Hematopoietic multipotent progenitor cell treated with erythropoietin and hydrocortisone succinate and interleukin-3 and kit ligand, for 6 days (in vitro differentiated cells): Measurements from ENCODE around the gene ACOT9.
"Not testable (repeated sequence)": the region's sequence is repeated elsewhere in the genome, so short reads cannot be mapped to it uniquely, and the experiment has no call there.

ENCODE experiments used
- DNase-seq: peaks from one replicate; pipeline ENCODE4 v3.0.0-alpha.2; 2015

The ACOT9 gene

DNA sequence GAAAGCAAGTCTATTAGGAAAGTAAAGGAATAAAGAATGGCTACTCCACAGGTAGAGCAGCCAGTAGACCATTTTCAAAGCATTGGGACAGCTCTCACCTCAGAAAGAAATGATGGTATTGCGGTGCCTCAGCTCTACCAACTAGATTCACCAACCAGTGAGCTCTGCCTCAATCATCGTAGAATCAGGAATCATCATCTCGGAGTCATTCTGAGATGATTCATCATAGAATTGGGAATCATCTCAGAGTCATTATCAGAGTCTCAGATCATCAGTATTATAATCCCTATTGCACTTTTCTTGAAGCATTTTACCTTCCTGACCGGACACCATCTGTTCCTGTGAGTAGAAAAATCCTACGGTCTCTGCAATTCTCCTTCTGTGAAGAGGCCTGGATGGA, 22.4 kb upstream of the ACOT9 start:
- no peak for DNase-seq

DNA sequence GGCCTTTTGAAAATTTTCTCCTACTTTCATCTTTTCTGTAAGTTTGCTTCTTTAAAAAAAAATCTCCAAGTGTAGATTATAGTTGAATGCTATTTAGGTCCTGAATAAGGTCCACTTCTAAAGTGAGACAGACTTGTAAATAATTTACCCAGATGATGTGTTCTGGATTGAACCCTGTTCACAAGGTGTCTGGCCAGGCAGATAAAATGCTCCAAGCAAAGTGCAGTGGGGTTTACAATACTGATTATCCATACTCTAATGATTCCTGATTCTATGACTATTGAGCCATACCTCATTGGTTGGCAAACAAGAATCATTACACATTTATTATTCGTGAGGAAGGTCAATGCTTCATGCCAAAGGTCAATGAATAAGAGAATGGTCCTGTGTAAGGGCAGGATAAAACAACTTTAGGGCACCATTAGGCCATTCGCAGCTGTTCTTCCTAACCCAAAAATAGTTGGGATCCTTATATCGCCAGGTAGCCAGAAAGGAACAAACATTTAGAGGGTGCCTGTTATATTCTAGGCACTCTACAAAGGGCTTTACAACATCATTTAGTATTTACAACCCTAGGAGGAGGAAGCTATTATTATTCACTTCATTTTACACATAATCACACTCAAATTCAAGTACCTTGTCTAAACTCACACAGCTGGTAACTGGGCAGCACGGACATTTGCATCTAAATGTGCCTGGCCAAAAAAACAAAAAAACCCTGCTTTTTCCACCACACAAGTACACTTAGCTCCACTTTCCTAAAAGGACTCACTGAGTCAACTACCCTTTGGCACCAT, 21.3 kb upstream of the ACOT9 start:
- DNase-seq, result no peak

GRCh38 chrX:23759821-23760220, 16.7 kb upstream of the ACOT9 start:
- no peak for DNase-seq

GRCh38 chrX:23756165-23756564, 13.1 kb upstream of the ACOT9 start:
- DNase-seq, result peak; percentile 86

GRCh38 chrX:23754664-23755063, 11.6 kb upstream of the ACOT9 start:
- no peak for DNase-seq

GRCh38 chrX:23752740-23753415, 9.8 kb upstream of the ACOT9 start:
- DNase-seq, result no peak

DNA sequence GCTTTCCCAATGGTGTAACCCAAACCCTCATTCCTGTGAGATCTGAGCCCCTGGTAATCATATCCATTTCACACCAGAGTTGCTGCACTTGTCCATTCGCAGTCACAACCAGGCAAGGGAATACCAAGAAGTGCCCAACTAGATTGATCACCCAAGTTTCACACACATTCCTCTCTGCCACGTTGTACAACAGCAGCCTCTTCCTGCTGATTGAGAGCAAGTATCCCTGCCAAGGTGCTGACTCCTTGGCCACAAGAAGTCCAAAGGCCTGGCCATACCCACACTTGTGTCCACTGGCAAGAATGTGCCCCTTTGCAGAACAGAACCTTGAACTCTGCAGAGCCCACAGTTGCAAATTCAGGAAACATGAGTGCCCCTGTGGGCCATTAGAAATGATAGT, 6.5 kb upstream of the ACOT9 start:
- no peak for DNase-seq

- DNase-seq, result no peak
These were observed 6.1 kb upstream of the ACOT9 start for GRCh38 chrX:23749129-23749528.

DNA sequence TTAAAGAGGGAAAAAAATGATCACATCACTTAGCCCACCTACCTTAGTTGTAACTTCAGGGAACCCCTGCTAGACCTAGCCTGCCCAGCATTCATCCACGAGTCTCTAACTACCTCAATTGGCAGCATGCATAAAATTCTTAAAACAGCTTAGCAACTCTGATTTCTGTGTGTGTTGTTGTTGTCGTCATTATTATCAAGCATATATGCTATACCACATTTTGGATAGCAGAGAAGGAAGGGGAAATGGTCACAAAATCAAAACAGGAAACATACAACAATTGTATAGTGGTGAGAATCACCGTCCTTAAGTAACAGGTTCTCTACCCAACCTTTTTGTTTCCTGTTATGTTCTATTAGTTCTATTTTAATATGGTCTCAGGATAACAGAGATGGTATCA, 2.7 kb upstream of the ACOT9 start:
- DNase-seq, result no peak

DNA sequence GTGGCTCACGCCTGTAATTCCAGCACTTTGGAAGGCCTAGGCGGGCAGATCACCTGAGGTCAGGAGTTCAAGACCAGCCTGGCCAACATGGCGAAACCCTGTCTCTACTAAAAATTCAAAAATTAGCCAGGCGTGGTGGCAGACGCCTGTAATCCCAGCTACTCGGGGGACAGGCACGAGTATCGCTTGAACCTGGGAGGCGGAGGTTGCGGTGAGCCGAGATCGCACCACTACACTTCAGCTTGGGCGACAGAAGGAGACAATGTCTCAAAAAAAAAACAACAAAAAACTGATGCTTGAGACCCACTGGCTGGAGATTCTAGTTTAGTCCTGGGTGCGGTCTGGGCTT, 521 bp upstream of the ACOT9 start:
- DNase-seq, result not testable (repeated sequence)

DNA sequence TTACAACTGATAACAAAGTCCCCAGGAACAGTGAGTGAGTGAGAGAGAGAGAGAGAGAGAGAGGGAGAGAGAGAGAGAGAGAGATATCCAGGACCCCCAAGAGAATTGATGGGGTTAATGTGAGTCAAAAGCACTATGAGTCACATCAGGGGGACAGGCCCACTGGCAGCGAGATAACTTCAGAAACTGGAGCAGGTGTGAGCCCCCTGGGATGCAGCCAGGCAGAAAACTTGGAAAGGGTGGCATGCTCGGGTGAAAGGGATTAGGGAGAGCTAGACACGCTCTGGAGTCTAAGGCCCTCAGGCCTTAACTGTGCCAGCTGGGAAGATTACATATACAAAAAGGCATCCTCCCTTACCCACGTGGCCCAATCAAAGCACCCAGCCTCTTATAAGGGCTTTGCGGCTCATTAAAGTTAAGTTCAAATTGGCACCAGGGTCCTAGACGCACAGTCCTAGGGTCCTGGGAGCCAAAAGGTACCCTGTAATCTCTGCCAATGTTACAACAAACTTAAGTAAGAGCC, 841 bp downstream of the ACOT9 start:
- DNase-seq, result peak; percentile 63

DNA sequence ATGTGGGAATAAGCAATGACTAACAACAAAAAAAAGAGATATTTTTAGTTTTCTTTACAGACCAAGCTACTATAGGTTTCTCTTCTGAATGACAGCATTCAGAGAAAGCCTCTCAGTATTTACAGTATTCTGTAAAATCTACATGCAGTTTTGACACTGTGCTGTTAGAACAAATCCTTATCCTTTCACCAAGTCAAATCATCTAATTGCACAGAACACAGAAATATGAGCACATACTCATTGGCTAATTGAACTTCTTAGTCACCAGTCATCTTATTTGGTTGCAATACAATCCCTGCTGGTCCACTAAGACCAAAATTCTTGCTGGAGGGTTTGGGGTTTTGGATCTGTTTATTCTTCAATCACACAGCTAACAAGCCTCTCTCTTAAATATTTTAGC, 5.7 kb downstream of the ACOT9 start:
- DNase-seq, result no peak

DNA sequence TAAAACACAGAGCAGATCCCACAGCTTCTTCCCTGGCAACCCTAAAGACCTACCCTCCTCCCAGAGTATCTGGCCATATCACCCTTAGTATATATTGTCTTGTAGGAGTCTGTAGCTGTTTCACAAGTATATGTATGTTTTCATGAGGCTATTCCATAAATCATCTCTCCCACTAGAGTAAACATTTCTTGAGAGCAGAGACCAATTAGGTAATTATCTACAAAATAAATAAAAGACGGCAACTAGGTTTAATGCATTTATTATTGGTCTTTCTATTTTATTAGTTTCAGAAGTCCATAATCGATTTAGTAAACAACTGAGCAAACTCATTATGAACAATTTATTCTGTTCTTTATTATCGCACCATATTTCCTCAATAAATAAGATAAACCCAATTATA, 7.0 kb downstream of the ACOT9 start:
- no peak for DNase-seq

GRCh38 chrX:23732704-23733103, 10.4 kb downstream of the ACOT9 start:
- no peak for DNase-seq

DNA sequence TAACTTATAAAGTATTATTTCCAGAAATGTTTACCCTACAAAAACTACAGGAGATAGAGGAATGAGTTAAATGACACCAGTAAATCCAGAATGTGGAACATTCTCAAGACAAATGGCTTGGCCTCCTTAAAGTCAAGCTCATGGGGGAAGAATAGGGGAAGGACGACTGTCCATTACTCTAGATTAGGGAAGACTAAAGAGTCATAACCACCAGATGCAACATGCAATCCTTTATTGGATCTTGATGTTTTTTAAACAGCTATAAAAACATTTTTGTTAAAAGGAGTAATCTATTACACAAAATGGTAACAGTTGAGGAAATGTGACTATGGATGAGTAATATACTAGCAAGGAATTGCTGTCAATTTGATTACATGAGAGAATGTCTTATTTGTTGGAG, 11.1 kb downstream of the ACOT9 start:
- no peak for DNase-seq

GRCh38 chrX:23729214-23729613, 13.9 kb downstream of the ACOT9 start:
- no peak for DNase-seq

- DNase-seq, result peak; percentile 24
These were observed 15.9 kb downstream of the ACOT9 start for GRCh38 chrX:23727206-23727605.

- DNase-seq, result peak; percentile 36
These were observed 16.9 kb downstream of the ACOT9 start for GRCh38 chrX:23726191-23726590.

GRCh38 chrX:23720117-23720677, 22.9 kb downstream of the ACOT9 start:
- DNase-seq, result no peak

DNA sequence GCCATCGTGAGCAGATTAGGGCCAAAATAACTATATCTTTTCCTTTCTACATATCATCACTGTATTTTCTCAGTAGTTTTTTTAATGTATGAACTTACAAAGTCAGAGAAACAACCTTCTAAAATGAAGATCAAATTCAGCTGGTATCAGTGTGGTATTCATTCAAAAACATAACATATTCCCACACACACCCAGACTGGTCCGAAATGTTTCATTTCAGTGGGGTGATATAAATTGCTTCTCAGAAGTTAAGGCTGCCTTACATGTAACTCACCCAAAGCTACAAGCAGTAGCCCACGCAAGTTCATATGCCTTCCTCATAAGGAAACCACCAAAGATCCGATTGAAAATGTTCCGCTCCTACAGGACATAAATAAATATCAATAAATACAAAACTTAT, 37.8 kb downstream of the ACOT9 start:
- DNase-seq, result no peak

DNA sequence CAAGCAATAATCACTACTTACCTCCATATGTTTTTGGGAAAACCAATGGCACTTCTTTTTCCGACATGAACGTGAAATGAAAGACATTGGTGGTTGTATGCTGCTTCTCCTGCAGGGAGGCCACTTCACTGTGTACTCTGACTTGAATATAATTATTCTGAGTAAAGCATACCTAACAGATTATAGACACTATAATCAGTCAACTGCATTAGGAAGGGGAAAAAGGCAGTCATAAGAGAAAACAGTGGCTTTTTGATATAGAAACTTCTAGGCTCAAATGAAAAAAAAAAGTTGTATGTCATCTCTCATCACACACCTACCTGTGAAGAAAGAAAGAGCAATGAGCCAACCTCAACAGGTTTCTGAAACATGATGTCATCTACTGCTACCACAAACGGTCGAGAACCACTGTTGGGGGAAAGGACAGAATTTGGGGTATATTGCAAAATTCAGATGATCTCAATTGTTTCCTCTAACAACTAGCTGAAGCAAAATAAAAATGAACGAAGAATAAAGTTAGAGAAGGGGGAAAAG, 38.3 kb downstream of the ACOT9 start:
- no peak for DNase-seq

DNA sequence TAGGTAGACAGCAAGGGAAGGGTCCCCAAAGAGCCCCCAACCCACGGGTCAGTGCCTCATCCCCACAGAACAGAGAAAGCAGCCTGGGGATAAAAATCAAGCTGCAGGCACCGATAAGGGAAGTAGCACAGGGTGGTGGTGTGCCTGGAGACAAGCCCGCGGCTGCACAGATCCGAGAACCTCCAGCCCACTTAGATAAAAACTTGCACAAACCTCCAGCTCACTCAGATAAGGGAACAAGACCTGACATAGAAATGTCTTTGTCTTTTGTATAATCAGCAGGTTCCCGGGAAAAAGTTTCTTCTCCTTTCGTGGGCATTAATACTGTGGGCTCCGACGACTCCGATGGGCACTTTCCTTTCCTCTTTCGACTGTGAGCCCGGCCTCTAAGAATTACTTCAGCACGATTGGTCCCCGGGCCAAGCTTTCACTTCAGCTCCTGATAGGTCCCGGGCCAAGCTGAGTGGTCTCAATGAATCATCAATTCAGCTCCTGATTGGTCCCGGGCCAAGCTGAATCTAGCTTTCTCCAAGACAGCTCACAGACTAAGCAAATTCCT, 43.4 kb downstream of the ACOT9 start:
- peak; percentile 88 for DNase-seq

DNA sequence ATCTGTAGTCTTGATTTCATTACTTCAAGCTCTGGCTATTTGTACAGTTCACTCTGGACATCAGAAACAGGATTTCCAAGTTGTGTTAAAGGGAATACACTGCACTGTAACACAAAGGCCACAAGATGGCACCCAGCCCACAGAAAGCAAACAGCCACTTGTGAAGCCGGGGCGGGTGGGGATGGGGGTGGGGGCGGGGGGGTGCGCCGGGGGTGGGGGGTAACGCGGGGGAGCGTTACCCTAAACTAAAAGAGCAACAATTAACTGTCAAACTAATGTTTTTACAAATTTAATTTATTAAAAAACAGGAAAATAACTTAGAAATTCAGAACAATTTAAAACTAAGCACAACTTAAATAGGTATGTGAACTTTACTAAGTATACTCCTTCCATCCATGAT, 48.5 kb downstream of the ACOT9 start:
- DNase-seq, result peak; percentile 74

DNA sequence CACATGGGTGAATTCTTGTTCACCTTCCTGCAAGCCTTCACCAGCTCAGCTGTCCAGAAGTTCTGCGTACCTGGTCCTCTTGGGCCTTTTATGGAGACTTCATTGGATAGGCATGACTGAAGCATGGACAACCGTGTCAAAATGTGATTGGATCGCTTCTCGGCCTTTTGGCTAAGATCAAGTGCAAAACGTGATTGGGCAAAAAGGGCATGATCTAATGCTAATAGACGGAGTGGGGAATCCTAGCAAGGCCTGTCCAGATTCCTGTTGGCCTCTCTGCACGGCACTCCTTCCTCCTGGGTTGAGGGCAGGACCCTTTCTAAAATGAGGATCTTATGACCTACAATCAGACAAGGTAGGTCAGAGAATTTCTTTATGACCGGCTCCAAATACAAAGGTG, 50.9 kb downstream of the ACOT9 start:
- no peak for DNase-seq
